OCI-LY1 (cell line): ENCODE results near the gene DCDC2B.

Experiments used
- H2AFZ ChIP-seq: fragments of 200-600 bp; sonication (generic), shearing (Covaris generic); 2 replicates; pipeline ENCODE4 v1.6.0; 2014; ENCODE audit warnings: antibody characterized with exemption, mild to moderate bottlenecking, low read length
- H3F3A ChIP-seq: fragments of 200-600 bp; sonication (generic), shearing (Covaris generic); 2 replicates; pipeline ENCODE4 v1.6.0; 2014; ENCODE audit warnings: mild to moderate bottlenecking, antibody characterized with exemption, low read length, moderate library complexity; ENCODE audit not compliant: insufficient read depth
- H3K27ac ChIP-seq: fragments of 200-600 bp; sonication (generic); 2 replicates; pipeline ENCODE4 v1.5.1; 2014; ENCODE audit warnings: low read length, mixed run types, mild to moderate bottlenecking, low read depth; ENCODE audit not compliant: poor library complexity, severe bottlenecking
- H3K27me3 ChIP-seq: fragments of 200-600 bp; sonication (generic); 2 replicates; pipeline ENCODE4 v1.6.0; 2014; ENCODE audit warnings: antibody characterized with exemption, mild to moderate bottlenecking, low read length, moderate library complexity; ENCODE audit not compliant: insufficient read depth
- H3K36me3 ChIP-seq: fragments of 200-600 bp; sonication (generic); 2 replicates; pipeline ENCODE4 v1.6.1; 2014; ENCODE audit warnings: mild to moderate bottlenecking, antibody characterized with exemption, low read length, moderate library complexity, mixed read lengths; ENCODE audit not compliant: insufficient read depth
- H3K4me1 ChIP-seq: fragments of 200-600 bp; sonication (generic); 2 replicates; pipeline ENCODE4 v1.5.1; 2014; ENCODE audit warnings: mild to moderate bottlenecking, low read length, moderate library complexity; ENCODE audit not compliant: insufficient read depth, severe bottlenecking
- H3K4me2 ChIP-seq: fragments of 200-600 bp; sonication (generic), shearing (Covaris generic); 2 replicates; pipeline ENCODE4 v1.6.1; 2014; ENCODE audit warnings: low read length
- H3K4me3 ChIP-seq: fragments of 200-600 bp; sonication (generic); 2 replicates; pipeline ENCODE4 v1.5.1; 2014; ENCODE audit warnings: low read length, low read depth, mild to moderate bottlenecking, mixed read lengths; ENCODE audit not compliant: poor library complexity, severe bottlenecking
- H3K79me2 ChIP-seq: fragments of 200-600 bp; shearing (Covaris generic); 2 replicates; pipeline ENCODE4 v1.6.1; 2016; ENCODE audit warnings: mixed run types, low read length, mixed read lengths; ENCODE audit not compliant: insufficient read depth
- H3K9ac ChIP-seq: fragments of 200-600 bp; sonication (generic), shearing (Covaris generic); 2 replicates; pipeline ENCODE4 v1.6.1; 2014; ENCODE audit warnings: mild to moderate bottlenecking, low read length, mixed read lengths
- H3K9me2 ChIP-seq: fragments of 200-600 bp; sonication (generic), shearing (Covaris generic); 2 replicates; pipeline ENCODE4 v1.6.1; 2014; ENCODE audit warnings: low read depth, mild to moderate bottlenecking, low read length, mixed read lengths
- H3K9me3 ChIP-seq: fragments of 200-600 bp; shearing (Covaris generic); 2 replicates; pipeline ENCODE4 v1.6.1; 2014; ENCODE audit warnings: low read length, mixed read lengths
- H4K20me1 ChIP-seq: fragments of 200-600 bp; sonication (generic), shearing (Covaris generic); 2 replicates; pipeline ENCODE4 v1.6.0; 2016; ENCODE audit warnings: mild to moderate bottlenecking, low read length; ENCODE audit not compliant: insufficient read depth
- CTCF ChIP-seq: fragments of 200-600 bp; sonication (generic), shearing (Covaris generic); IDR thresholded peaks from 2 replicates; pipeline ENCODE4 v1.5.1; 2017; ENCODE audit warnings: mild to moderate bottlenecking, antibody characterized with exemption, low read length, moderate library complexity, mixed read lengths
- EZH2 ChIP-seq: fragments of 200-600 bp; sonication (generic), shearing (Covaris generic); IDR thresholded peaks from 2 replicates; pipeline ENCODE4 v1.8.0; 2017; ENCODE audit warnings: borderline replicate concordance, mixed run types, mild to moderate bottlenecking, antibody characterized with exemption, low read length, moderate library complexity, mixed read lengths

The DCDC2B gene

GRCh38 chr1:32220746-32221580 is 12.1 kb downstream of the DCDC2B start:
- Histone ChIP-seq H3K9me2 (no peaks in the 10 kb centered on the region), H3K27ac (peak overlapping the region; percentile 73), H3K36me3 (peaks cover 33% of the 10 kb centered on the region), H2AFZ (no peak overlapping the region), H3K9me3 (no peaks in the 10 kb centered on the region), H4K20me1 (no peaks in the 10 kb centered on the region), H3K27me3 (no peaks in the 10 kb centered on the region), H3K4me1 (peaks cover 31% of the 10 kb centered on the region), H3K4me2 (peak overlapping the region; percentile 62), H3K9ac (peak overlapping the region; percentile 84; the same call in 1 of the 2 replicates), H3F3A (no peaks in the 10 kb centered on the region), H3K4me3 (peak overlapping the region; percentile 84), H3K79me2 (peaks cover 15% of the 10 kb centered on the region)
- TF ChIP-seq EZH2 (no peak), CTCF (no peak)

GRCh38 chr1:32221581-32221979 is 12.7 kb downstream of the DCDC2B start:
- H3K9ac ChIP-seq: peak overlapping the region; percentile 84
- no peaks in the 10 kb centered on the region for H3K27me3 ChIP-seq
- peaks cover 32% of the 10 kb centered on the region for H3K36me3 ChIP-seq
- H3K27ac ChIP-seq: peak overlapping the region; percentile 73
- no peak overlapping the region for H2AFZ ChIP-seq
- no peak for TF ChIP-seq EZH2
- no peak for TF ChIP-seq CTCF
- H3F3A ChIP-seq: no peaks in the 10 kb centered on the region
- no peaks in the 10 kb centered on the region for H4K20me1 ChIP-seq
- no peaks in the 10 kb centered on the region for H3K9me3 ChIP-seq
- H3K4me3 ChIP-seq: peak overlapping the region; percentile 84
- H3K4me2 ChIP-seq: peak overlapping the region; percentile 62
- no peaks in the 10 kb centered on the region for H3K9me2 ChIP-seq
- H3K4me1 ChIP-seq: peaks cover 31% of the 10 kb centered on the region
- H3K79me2 ChIP-seq: peaks cover 15% of the 10 kb centered on the region

GRCh38 chr1:32221980-32222755 is 13.3 kb downstream of the DCDC2B start, which contains the start of the genes EIF3I and TMEM234:
EIF3I (plus strand) TSS chr1:32222407; CDS start chr1:32222442, 35 bp downstream.
TMEM234 (minus strand) TSS chr1:32222353; CDS start chr1:32222322, 31 bp downstream.
- peaks cover 28% of the 10 kb centered on the region for H3K36me3 ChIP-seq

More at GRCh38 chr1:32221980-32222755, 13.3 kb downstream of the DCDC2B start, which contains the start of the genes EIF3I and TMEM234:
- Histone ChIP-seq H4K20me1 (no peaks in the 10 kb centered on the region), H3K79me2 (peaks cover 15% of the 10 kb centered on the region), H2AFZ (no peak within 1 kb of the TSS), H3K9ac (peak within 1 kb of the TSS; percentile 84), H3K4me3 (peak within 1 kb of the TSS; percentile 84), H3F3A (no peaks in the 10 kb centered on the region), H3K9me3 (no peaks in the 10 kb centered on the region), H3K4me2 (peak within 1 kb of the TSS; percentile 62), H3K9me2 (no peaks in the 10 kb centered on the region), H3K27ac (peak within 1 kb of the TSS; percentile 73), H3K27me3 (no peaks in the 10 kb centered on the region), H3K4me1 (peaks cover 31% of the 10 kb centered on the region)
- TF ChIP-seq CTCF (no peak), EZH2 (no peak)
